ENCODE measurements around the gene MYOD1.

DNA sequence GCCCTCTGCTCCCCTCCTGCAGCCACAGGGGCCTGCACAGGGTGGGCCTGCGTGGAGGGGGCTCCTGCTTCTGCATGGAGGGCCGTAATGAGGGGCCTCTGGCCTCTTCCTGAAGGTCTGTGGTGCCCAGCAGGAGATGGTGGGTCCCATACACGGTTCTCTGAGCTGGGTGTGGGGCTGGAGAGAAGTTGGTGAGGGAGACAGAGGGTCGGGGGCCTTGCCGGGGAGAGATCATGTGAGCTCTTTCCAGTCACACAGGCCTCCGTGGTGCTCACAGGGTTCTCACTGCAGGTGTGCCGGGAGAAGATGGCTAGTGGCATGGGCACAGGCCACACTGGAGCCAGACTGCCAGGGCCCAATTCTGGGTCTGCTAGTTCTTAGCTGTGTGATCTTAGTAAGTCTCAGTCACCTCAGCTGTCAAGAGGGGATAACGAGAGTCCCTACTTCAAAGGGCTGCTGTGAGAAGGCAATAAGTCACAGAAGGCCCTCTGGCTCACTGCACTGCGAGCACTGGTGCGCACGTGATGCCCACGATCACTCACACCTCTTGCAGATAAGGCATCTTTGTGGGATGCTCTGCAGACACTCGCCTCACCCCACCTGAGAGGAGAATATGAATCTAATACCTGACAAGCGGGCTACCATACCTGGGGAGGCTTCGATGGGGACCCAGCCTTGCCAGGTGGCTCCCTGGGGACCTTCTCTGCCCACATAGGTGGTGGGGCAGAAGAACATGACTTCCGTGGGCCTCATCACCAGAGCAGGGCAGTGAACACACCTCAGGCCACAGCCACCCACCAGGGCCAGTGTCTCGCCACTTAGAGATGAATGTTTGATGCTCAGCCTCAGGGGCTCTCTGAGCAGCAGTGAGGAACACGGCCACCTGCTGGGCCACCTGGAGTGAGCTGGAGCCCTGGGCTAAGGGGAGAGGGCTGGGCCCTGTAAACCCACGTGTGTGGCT lies 29.7 kb downstream of the MYOD1 start:
- TF ChIP-seq POLR2A (IDR thresholded peaks at IDR 0.05), result no peak
- TF ChIP-seq, protein P1, sequence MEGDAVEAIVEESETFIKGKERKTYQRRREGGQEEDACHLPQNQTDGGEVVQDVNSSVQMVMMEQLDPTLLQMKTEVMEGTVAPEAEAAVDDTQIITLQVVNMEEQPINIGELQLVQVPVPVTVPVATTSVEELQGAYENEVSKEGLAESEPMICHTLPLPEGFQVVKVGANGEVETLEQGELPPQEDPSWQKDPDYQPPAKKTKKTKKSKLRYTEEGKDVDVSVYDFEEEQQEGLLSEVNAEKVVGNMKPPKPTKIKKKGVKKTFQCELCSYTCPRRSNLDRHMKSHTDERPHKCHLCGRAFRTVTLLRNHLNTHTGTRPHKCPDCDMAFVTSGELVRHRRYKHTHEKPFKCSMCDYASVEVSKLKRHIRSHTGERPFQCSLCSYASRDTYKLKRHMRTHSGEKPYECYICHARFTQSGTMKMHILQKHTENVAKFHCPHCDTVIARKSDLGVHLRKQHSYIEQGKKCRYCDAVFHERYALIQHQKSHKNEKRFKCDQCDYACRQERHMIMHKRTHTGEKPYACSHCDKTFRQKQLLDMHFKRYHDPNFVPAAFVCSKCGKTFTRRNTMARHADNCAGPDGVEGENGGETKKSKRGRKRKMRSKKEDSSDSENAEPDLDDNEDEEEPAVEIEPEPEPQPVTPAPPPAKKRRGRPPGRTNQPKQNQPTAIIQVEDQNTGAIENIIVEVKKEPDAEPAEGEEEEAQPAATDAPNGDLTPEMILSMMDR (IDR thresholded peaks at IDR 0.05), result no peak
